Keratinocyte (primary cell): ENCODE measurements around the gene BTF3. TPM values are rescaled to one million over a fixed set of nuclear protein-coding genes. Genes with fewer than 3 reads are reported as not detected.

Experiments used
- DNase-seq: peaks from one replicate; pipeline ENCODE4 v3.0.0-alpha.2; 2011; ENCODE audit warnings: low read depth, missing footprints, low spot score
- FAIRE-seq: peaks from 2 replicates; lab custom pipeline; 2011; peaks lifted over from hg19 to GRCh38; lab: Jason Lieb, UNC
- H2AFZ ChIP-seq: 2 replicates; pipeline ENCODE4 v1.6.0; 2012; ENCODE audit warnings: low read length, control low read depth, inconsistent platforms; ENCODE audit not compliant: control insufficient read depth
- H3K27ac ChIP-seq: 2 replicates; pipeline ENCODE4 v1.5.1; 2011; ENCODE audit warnings: low read length; ENCODE audit not compliant: control insufficient read depth, insufficient read depth
- H3K27me3 ChIP-seq: 3 replicates; pipeline ENCODE4 v1.6.0; 2011; ENCODE audit warnings: low read length; ENCODE audit not compliant: control insufficient read depth, insufficient read depth; ENCODE audit errors: extremely low read depth
- H3K36me3 ChIP-seq, 2 experiments: 2 replicates in 1 of 2; 3 replicates in 1 of 2; pipeline ENCODE4 v1.5.1; 2011; ENCODE audit warnings: low read length in 2 of 2, mild to moderate bottlenecking in 1 of 2; ENCODE audit not compliant: control insufficient read depth in 2 of 2, insufficient read depth in 2 of 2; ENCODE audit errors: extremely low read depth in 1 of 2
- H3K4me1 ChIP-seq: 3 replicates; pipeline ENCODE4 v1.5.1; 2011; ENCODE audit warnings: low read length; ENCODE audit not compliant: control insufficient read depth, insufficient read depth; ENCODE audit errors: extremely low read depth
- H3K4me2 ChIP-seq: 3 replicates; pipeline ENCODE4 v1.6.0; 2011; ENCODE audit warnings: low read depth, low read length; ENCODE audit not compliant: control insufficient read depth, insufficient read depth; ENCODE audit errors: extremely low read depth
- H3K4me3 ChIP-seq, 3 experiments: fragments of 200-600 bp in 1 of 3; sonication (generic) in 1 of 3; 2 replicates in 2 of 3; 3 replicates in 1 of 3; pipeline ENCODE4 v1.5.1; 2011 to 2016; ENCODE audit warnings: low read length in 3 of 3, mild to moderate bottlenecking in 3 of 3, control low read depth in 2 of 3, inconsistent platforms in 1 of 3, low read depth in 1 of 3, mixed read lengths in 1 of 3, mixed run types in 1 of 3, moderate library complexity in 1 of 3; ENCODE audit not compliant: control insufficient read depth in 2 of 3, insufficient read depth in 2 of 3; ENCODE audit errors: extremely low read depth in 1 of 3
- H3K79me2 ChIP-seq: 2 replicates; pipeline ENCODE4 v1.6.0; 2012; ENCODE audit warnings: low read length; ENCODE audit not compliant: control insufficient read depth, insufficient read depth
- H3K9ac ChIP-seq: 3 replicates; pipeline ENCODE4 v1.6.0; 2011; ENCODE audit warnings: low read length; ENCODE audit not compliant: control insufficient read depth, insufficient read depth; ENCODE audit errors: extremely low read depth
- H3K9me1 ChIP-seq: 3 replicates; pipeline ENCODE4 v1.6.0; 2011; ENCODE audit warnings: low read length; ENCODE audit not compliant: control insufficient read depth, insufficient read depth; ENCODE audit errors: extremely low read depth
- H3K9me3 ChIP-seq: 2 replicates; pipeline ENCODE4 v1.5.1; 2012; ENCODE audit warnings: low read depth, low read length; ENCODE audit not compliant: control insufficient read depth
- H4K20me1 ChIP-seq: 3 replicates; pipeline ENCODE4 v1.6.0; 2011; ENCODE audit warnings: low read length; ENCODE audit not compliant: control insufficient read depth, insufficient read depth; ENCODE audit errors: extremely low read depth
- CTCF ChIP-seq, 3 experiments: IDR thresholded peaks in 1 of 3; conservative IDR thresholded peaks in 1 of 3; optimal IDR thresholded peaks in 1 of 3; 2 replicates in 2 of 3; 3 replicates in 1 of 3; pipeline versions ENCODE3 to v1.5.1; 2011; ENCODE audit warnings: low read length in 3 of 3, mild to moderate bottlenecking in 3 of 3, moderate library complexity in 2 of 3, control low read depth in 1 of 3, inconsistent platforms in 1 of 3; ENCODE audit not compliant: insufficient read depth in 2 of 3; ENCODE audit errors: extremely low read depth in 1 of 3
- EZH2 ChIP-seq: IDR thresholded peaks from one replicate; pipeline ENCODE4 v1.6.1; 2012; ENCODE audit warnings: inconsistent platforms, mild to moderate bottlenecking, low read length, moderate library complexity
- dilution Hi-C: fragments of 300-500 bp; cut with MboI; formaldehyde crosslinking; loops from one replicate; pipeline ENCODE4 v1.7.0; 2020; ENCODE audit warnings: low sequenced_read_pairs; ENCODE audit not compliant: extremely low pct_ligation_motif_present
- polyA plus RNA-seq, 5 experiments: library from polyadenylated mRNA; depleted of rRNA in 3 of 5; stranded (reverse) in 3 of 5; stranded (forward) in 1 of 5; unstranded in 1 of 5; fragments of >200 nt; gene quantifications; 1 replicate in 1 of 5; 2 replicates in 3 of 5; 3 replicates in 1 of 5; pipeline versions ENCODE4 v1.2.1 to v1.2.3, GENCODE V29; 2011 to 2012; ENCODE audit warnings: missing spikeins in 2 of 5, low read depth in 1 of 5, low replicate concordance in 1 of 5

The BTF3 gene
- polyA plus RNA-seq, 1 donor (not counting 4 experiments of a cell fraction or from before 2014, with no cell fraction given) = 857 TPM

DNA sequence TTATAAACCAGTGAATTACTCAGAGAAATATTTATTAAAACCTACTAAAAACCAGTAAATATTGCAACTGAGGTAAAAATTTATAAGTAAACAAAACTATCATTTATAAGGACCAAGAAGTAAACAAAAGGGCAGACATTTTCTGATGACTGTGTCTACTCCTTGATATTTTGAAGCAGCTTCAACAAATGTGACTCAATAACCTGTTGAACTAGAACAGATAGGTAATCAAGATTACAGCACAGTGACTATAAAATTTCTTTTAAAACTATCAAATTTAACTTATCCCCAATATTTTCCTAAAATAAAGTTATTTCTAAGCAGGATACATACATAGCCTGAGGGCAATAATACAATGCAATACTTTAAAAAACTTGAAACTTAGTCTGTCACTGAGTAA, 54.4 kb downstream of the BTF3 start:
- Histone ChIP-seq H4K20me1 (no peaks in the 10 kb centered on the region), H3K9me1 (no peaks in the 10 kb centered on the region), H3K27ac (no peak overlapping the region), H3K9ac (no peak overlapping the region), H3K36me3 (peaks cover 2 to 5% of the 10 kb centered on the region in 2 experiments), H3K9me3 (no peaks in the 10 kb centered on the region), H2AFZ (no peak overlapping the region), H3K27me3 (no peaks in the 10 kb centered on the region), H3K4me3 (no peak overlapping the region), H3K4me2 (no peak overlapping the region), H3K79me2 (no peaks in the 10 kb centered on the region), H3K4me1 (no peaks in the 10 kb centered on the region)
- TF ChIP-seq CTCF (optimal IDR thresholded peaks at IDR 0.05 in 1 of 3, IDR thresholded peaks at IDR 0.05 in 1 of 3, conservative IDR thresholded peaks at IDR 0.05 in 1 of 3; ENCODE audit: extremely low read depth in 1 of 3, insufficient read depth in 2 of 3, low read length in 3 of 3) (no peak), EZH2 (no peak)
- DNase-seq = no peak
- dilution Hi-C loops = no loop called here
- FAIRE-seq = no peak

Other genes with a start within 250 kb of the BTF3 start
- 2.9 to 11.9 TPM (median 7.0 TPM) in 3 replicates for gene FOXD1, start 49.7 kb upstream of the BTF3 start, polyA plus RNA-seq
- gene ANKRA2, start 67.2 kb downstream of the BTF3 start, polyA plus RNA-seq = 8.7 to 20.6 TPM (median 16.6 TPM) in 3 replicates
- 16.3 to 28.3 TPM (median 21.7 TPM) in 3 replicates for gene UTP15, start 67.3 kb downstream of the BTF3 start, polyA plus RNA-seq
- 17.7 to 31.6 TPM (median 24.2 TPM) in 3 replicates for gene ARHGEF28, start 127.8 kb downstream of the BTF3 start, polyA plus RNA-seq